ENCODE data around the gene KCNK13. TPM values are rescaled to one million over a fixed set of nuclear protein-coding genes. Genes with fewer than 3 reads are reported as not detected.
A peak's percentile ranks its signal among the peaks of the same experiment; 100 is the strongest.

KCNK13 gene
- total RNA-seq, 4 donors from 2014 or later: 0.10 to 0.81 (median 0.19) TPM; not detected in 1

DNA sequence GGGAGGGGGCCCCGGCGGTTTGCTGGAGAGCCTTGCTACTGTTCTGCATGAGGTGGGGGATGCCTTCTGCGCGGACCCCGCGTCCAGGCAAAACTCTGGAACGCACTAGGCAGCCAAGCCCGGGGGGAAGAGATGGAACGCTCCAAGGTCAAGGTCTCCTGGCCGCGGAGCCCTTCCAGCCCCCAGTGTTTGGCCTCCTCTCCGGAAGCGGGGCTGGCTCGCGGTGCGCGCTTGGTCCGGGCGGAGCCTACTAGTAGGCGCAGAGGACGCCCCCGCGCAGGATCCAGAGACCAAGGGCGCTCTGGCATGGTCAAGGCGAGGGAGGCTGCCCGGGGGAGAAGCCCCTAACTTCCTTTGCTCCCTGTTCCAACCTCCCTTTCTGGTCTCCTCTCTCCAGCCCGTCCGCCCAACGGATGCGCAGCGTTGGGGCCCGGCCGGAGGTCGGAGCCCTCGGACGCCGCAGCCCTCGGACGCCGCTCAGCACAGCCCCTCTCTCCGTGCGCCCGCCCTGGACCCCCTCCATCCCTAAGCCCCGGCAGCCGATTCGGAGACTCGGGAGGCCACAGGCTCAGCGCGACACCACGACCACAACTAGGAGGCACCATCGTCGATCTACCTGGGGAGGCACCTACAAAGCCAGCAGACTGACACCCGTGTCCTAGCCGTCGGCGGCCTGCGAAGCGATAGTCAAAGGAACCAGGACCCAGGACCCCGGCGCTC, 669 bp upstream of the KCNK13 start:
- peaks cover 88% of the 10 kb centered on the region for H3K27me3 ChIP-seq
- H3K4me1 ChIP-seq: peaks cover 0 to 32% (median 23%) of the 10 kb centered on the region in 3 donors
- TF ChIP-seq, protein P1, sequence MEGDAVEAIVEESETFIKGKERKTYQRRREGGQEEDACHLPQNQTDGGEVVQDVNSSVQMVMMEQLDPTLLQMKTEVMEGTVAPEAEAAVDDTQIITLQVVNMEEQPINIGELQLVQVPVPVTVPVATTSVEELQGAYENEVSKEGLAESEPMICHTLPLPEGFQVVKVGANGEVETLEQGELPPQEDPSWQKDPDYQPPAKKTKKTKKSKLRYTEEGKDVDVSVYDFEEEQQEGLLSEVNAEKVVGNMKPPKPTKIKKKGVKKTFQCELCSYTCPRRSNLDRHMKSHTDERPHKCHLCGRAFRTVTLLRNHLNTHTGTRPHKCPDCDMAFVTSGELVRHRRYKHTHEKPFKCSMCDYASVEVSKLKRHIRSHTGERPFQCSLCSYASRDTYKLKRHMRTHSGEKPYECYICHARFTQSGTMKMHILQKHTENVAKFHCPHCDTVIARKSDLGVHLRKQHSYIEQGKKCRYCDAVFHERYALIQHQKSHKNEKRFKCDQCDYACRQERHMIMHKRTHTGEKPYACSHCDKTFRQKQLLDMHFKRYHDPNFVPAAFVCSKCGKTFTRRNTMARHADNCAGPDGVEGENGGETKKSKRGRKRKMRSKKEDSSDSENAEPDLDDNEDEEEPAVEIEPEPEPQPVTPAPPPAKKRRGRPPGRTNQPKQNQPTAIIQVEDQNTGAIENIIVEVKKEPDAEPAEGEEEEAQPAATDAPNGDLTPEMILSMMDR (IDR thresholded peaks at IDR 0.05): no peak
- TF ChIP-seq POLR2AphosphoS5 (IDR thresholded peaks at IDR 0.05): no peak
- no peak for TF ChIP-seq POLR2A (IDR thresholded peaks at IDR 0.05)
- TF ChIP-seq EP300 (IDR thresholded peaks at IDR 0.05): no peak
- H3K36me3 ChIP-seq: no peaks in the 10 kb centered on the region
- no peak overlapping the region for H3K27ac ChIP-seq
- WGBS, 2 donors (ENCODE audit: low coverage in 1 of 2): 2% methylated on average over 9 of the region's 60 CpGs; no CpG with 5 or more reads in 1 of the 2 donors
- no peak for ATAC-seq
- no peaks in the 10 kb centered on the region for H3K9me3 ChIP-seq
- H3K4me3 ChIP-seq: peak overlapping the region; percentile 15 to 52

DNA sequence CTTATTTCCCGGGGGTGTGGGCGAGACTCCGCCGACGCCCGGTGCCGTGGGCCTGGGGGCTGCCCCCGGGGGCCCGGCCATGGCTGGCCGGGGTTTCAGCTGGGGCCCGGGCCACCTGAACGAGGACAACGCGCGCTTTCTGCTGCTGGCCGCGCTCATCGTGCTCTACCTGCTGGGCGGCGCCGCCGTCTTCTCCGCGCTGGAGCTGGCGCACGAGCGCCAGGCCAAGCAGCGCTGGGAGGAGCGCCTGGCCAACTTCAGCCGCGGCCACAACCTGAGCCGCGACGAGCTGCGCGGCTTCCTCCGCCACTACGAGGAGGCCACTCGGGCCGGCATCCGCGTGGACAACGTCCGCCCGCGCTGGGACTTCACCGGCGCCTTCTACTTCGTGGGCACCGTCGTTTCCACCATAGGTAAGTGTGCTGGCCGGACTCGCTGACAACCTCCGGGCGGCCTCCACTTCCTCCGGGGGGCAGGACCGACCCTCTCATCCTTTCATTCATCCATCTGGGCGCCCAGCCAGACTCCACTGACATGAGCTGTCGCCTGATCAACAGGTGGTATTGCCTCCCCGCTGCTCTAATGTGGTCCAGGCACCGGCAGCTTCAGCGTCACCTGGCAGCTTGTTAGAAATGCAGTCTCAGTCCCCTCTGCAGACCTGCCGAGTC, 467 bp downstream of the KCNK13 start:
- peaks cover 90% of the 10 kb centered on the region for H3K27me3 ChIP-seq
- TF ChIP-seq EP300 (IDR thresholded peaks at IDR 0.05): no peak
- TF ChIP-seq, protein P1 (IDR thresholded peaks at IDR 0.05): no peak
- TF ChIP-seq POLR2A (IDR thresholded peaks at IDR 0.05): no peak
- TF ChIP-seq POLR2AphosphoS5 (IDR thresholded peaks at IDR 0.05): no peak
- no peaks in the 10 kb centered on the region for H3K9me3 ChIP-seq
- ATAC-seq: no peak
- peaks cover 0 to 32% (median 23%) of the 10 kb centered on the region in 3 donors for H3K4me1 ChIP-seq
- 0% methylated on average over 5 of the region's 63 CpGs; no CpG with 5 or more reads in 1 of the 2 donors for WGBS, 2 donors (ENCODE audit: low coverage in 1 of 2)
- H3K36me3 ChIP-seq: no peaks in the 10 kb centered on the region
- no peak overlapping the region for H3K27ac ChIP-seq
- H3K4me3 ChIP-seq: peak overlapping the region; percentile 3 to 52

DNA sequence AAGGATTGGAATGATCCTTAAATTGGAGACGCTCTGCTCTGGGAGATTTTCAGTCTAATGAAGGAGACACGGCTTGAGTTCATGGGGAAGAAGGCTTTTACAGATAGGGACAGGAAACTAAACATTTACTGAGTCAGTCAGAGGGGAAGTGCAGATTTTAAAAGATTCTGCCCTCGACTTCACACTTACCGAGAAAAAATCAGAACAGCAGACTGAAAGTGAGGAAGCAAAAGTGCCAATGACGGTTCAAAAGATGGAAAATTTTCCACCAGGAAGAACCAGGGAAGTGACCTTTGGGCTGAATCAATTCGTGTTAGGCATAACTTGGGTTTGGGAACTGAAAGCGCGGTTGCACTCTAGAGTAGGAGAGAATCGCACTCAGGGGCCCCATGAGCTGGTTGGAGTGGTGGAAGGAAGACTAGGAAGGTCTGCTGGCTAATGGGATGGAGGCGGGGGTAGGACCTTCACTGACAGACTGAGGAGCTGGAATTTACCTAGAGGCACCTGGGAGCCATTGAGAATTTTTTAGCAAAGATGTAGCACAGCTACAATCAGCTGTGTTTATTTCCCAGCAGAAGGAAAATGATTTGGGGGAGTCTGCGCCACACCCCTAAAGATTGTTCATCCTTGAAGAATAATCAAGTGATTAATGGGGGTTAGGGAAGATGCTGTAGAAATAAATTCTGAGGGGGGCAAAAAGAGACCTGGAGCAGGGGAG, 1.2 kb downstream of the KCNK13 start:
- no peak overlapping the region for H3K27ac ChIP-seq
- no peaks in the 10 kb centered on the region for H3K9me3 ChIP-seq
- peaks cover 0 to 32% (median 23%) of the 10 kb centered on the region in 3 donors for H3K4me1 ChIP-seq
- peaks cover 92% of the 10 kb centered on the region for H3K27me3 ChIP-seq
- TF ChIP-seq POLR2AphosphoS5 (IDR thresholded peaks at IDR 0.05): no peak
- TF ChIP-seq, protein P1 (IDR thresholded peaks at IDR 0.05): no peak
- TF ChIP-seq EP300 (IDR thresholded peaks at IDR 0.05): no peak
- TF ChIP-seq POLR2A (IDR thresholded peaks at IDR 0.05): no peak
- WGBS, 2 donors (ENCODE audit: low coverage in 1 of 2): 25 to 35% methylated on average over 10 to 11 of the region's 11 CpGs
- H3K36me3 ChIP-seq: no peaks in the 10 kb centered on the region
- ATAC-seq: no peak
- peak overlapping the region in 1 of 2 donors; percentile 52 for H3K4me3 ChIP-seq

DNA sequence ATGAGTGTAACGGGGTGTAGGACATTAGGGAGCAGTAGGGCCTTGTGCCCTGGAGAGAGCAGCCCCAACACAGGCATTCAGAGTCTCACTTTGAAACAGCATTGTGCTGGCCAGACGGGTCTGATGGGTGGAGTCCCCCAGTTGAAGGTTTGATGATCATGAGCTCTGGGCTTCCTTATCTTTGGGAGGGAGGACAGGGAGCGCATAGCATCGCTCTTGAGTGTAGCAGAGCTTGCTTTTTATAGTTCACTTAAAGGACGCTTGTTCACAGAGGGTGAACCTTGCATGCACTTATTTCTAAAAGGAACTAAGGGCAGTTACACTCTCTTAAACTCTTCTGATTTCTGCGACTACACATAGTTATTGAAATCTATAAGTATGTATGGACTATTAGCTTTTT, 10.6 kb downstream of the KCNK13 start:
- no peak for ATAC-seq
- Histone ChIP-seq H3K9me3 (no peaks in the 10 kb centered on the region), H3K4me1 (no peaks in the 10 kb centered on the region), H3K27me3 (peaks cover 56% of the 10 kb centered on the region), H3K36me3 (no peaks in the 10 kb centered on the region), H3K27ac (no peak overlapping the region), H3K4me3 (no peak overlapping the region)
- TF ChIP-seq POLR2A (IDR thresholded peaks at IDR 0.05): no peak
- TF ChIP-seq, protein P1 (IDR thresholded peaks at IDR 0.05): no peak
- TF ChIP-seq EP300 (IDR thresholded peaks at IDR 0.05): no peak
- TF ChIP-seq POLR2AphosphoS5 (IDR thresholded peaks at IDR 0.05): no peak
- WGBS, 2 donors (ENCODE audit: low coverage in 1 of 2): 64 to 100% methylated on average over 2 to 5 of the region's 6 CpGs

All from gastroesophageal sphincter (tissue), 4 donors.